K562 (cell line): ENCODE results near the gene TRAF3IP1. TPM values are rescaled to one million over a fixed set of nuclear protein-coding genes. Genes with fewer than 3 reads are reported as not detected.

Experiments
- BRD9 ChIP-seq: fragments of 450-650 bp; IDR thresholded peaks from 2 replicates; pipeline ENCODE4 v1.6.1; 2018; ENCODE audit warnings: low read depth; ENCODE audit not compliant: partially characterized antibody
- CBX1 ChIP-seq: sonication (generic); IDR thresholded peaks from 2 replicates; pipeline ENCODE4 v1.6.1; 2016; ENCODE audit warnings: antibody characterized with exemption, low read depth, mild to moderate bottlenecking
- E2F6 ChIP-seq, 2 experiments: IDR thresholded peaks; 2 replicates each; pipeline ENCODE4 v1.6.1; 2011; ENCODE audit warnings: borderline replicate concordance in 1 of 2, control low read depth in 1 of 2, low read depth in 1 of 2, low read length in 1 of 2, mild to moderate bottlenecking in 1 of 2, mixed read lengths in 1 of 2, moderate library complexity in 1 of 2; ENCODE audit not compliant: insufficient read depth in 1 of 2, insufficient read length in 1 of 2, poor library complexity in 1 of 2, severe bottlenecking in 1 of 2; ENCODE audit errors: extremely low read depth in 1 of 2
- ETV6 ChIP-seq, 3 experiments: fragments of 150-350 bp in 1 of 3; sonication (generic) in 1 of 3; formaldehyde crosslinking in 1 of 3; IDR thresholded peaks; 2 replicates each; pipeline versions ENCODE4 v1.6.1 to v1.8.0; 2014 to 2022; ENCODE audit warnings: borderline replicate concordance in 2 of 3, low read depth in 2 of 3, antibody characterized with exemption in 1 of 3, low read length in 1 of 3, mild to moderate bottlenecking in 1 of 3, missing genetic modification reagents in 1 of 3
- GATAD2B ChIP-seq: fragments of 450-650 bp; IDR thresholded peaks from 2 replicates; pipeline ENCODE4 v1.6.1; 2017; ENCODE audit warnings: mild to moderate bottlenecking, borderline replicate concordance
- HDAC8 ChIP-seq: fragments of 450-650 bp; IDR thresholded peaks from 2 replicates; pipeline ENCODE4 v1.6.1; 2016; ENCODE audit warnings: mild to moderate bottlenecking, missing genetic modification characterization, moderate library complexity, missing compliant biosample characterization
- TAF15 ChIP-seq: fragments of 200-400 bp; formaldehyde crosslinking; IDR thresholded peaks from 2 replicates; pipeline ENCODE4 v1.6.1; 2017; ENCODE audit warnings: mild to moderate bottlenecking, low read depth, low read length, moderate library complexity
- ZBTB12 ChIP-seq: fragments of 250-450 bp; sonication (Bioruptor Pico); IDR thresholded peaks from 2 replicates; pipeline ENCODE4 v1.4.0; 2020
- ZNF589 ChIP-seq: fragments of 200-800 bp; sonication (Bioruptor generic); IDR thresholded peaks from 2 replicates; pipeline ENCODE4 v1.6.1; 2016; ENCODE audit warnings: low read depth, missing genetic modification characterization, missing compliant biosample characterization
- polyA plus RNA-seq, 8 experiments: library from polyadenylated mRNA; depleted of rRNA in 4 of 8; stranded (reverse) in 5 of 8; unstranded in 3 of 8; fragments of >200 nt; fragmentation: Nextera tagmentation in 2 of 8; fragmentation: Illumina TruSeq in 1 of 8; extraction: Ambion mirVana in 2 of 8; extraction: Trizol in 1 of 8; gene quantifications; 2 replicates each; pipeline versions ENCODE4 v1.2.1 to v1.2.3, GENCODE V29; 2011 to 2014; ENCODE audit warnings: inconsistent platforms in 1 of 8, missing spikeins in 1 of 8
- total RNA-seq, 7 experiments: library from RNA; depleted of rRNA in 6 of 7; stranded (reverse); fragments of >200 nt in 6 of 7; fragmentation: Illumina TruSeq in 2 of 7; extraction: Trizol in 2 of 7; gene quantifications; 2 replicates each; pipeline versions ENCODE4 v1.2.1 to v1.2.3, GENCODE V29; 2011 to 2021; ENCODE audit warnings: low replicate concordance in 1 of 7

The TRAF3IP1 gene
- total and polyA plus RNA-seq, 9 of the 15 experiments (the other 6 are each of a cell fraction or from before 2014, with no cell fraction given): 1.3 to 7.4 (median 3.4) TPM

GRCh38 chr2:238426568-238427434 is 106.5 kb downstream of the TRAF3IP1 start, which contains the start of gene ASB1 (continued):
- TF ChIP-seq ZBTB12: no peak
- TF ChIP-seq ETV6 (IDR thresholded peaks at IDR 0.05; ENCODE audit: borderline replicate concordance in 1 of 2, low read depth in 2 of 2, low read length in 1 of 2): 0 out of 4 replicates have a peak, but pooled peaks of 1 of the 2 experiments have one; percentile 64
- no peak for TF ChIP-seq ETV6 (CRISPR knock-in tag; IDR thresholded peaks at IDR 0.05; ENCODE audit: borderline replicate concordance)
- TF ChIP-seq ZNF589 (CRISPR knock-in tag): 0 out of 2 replicates have a peak, but pooled peaks have one; percentile 28
- TF ChIP-seq GATAD2B: peak; percentile 68; the same call in 1 of the 2 replicates
- TF ChIP-seq E2F6 (IDR thresholded peaks at IDR 0.05; ENCODE audit: borderline replicate concordance in 1 of 2, extremely low read depth in 1 of 2, insufficient read depth in 1 of 2, insufficient read length in 1 of 2, low read depth in 1 of 2, low read length in 1 of 2, poor library complexity in 1 of 2, severe bottlenecking in 1 of 2): peak in 1 of 2 experiments; percentile 21
- TF ChIP-seq TAF15: no peak
- TF ChIP-seq BRD9: no peak
- no peak for TF ChIP-seq CBX1
- TF ChIP-seq HDAC8: no peak
